ENCODE data around the gene WDR88. TPM values are rescaled to one million over a fixed set of nuclear protein-coding genes. Genes with fewer than 3 reads are reported as not detected.
"Not testable (repeated sequence)": the region's sequence is repeated elsewhere in the genome, so short reads cannot be mapped to it uniquely, and the experiment has no call there.

The WDR88 gene
- polyA plus RNA-seq, 3 donors, result not detected

- intact Hi-C loops (cut with micrococcal nuclease), result no loop called here
- H3K27ac ChIP-seq (ENCODE audit: low read depth in 1 of 2, low read length in 2 of 2), result no peak overlapping the region
- Mint-ChIP-seq H3K27ac (no peak overlapping the region), H3K4me1 (peaks cover 19% of the 10 kb centered on the region), H3K4me3 (no peak overlapping the region), H3K36me3 (peaks cover 4 to 5% of the 10 kb centered on the region in 2 donors), H3K9me3 (peaks cover 8 to 13% (median 12%) of the 10 kb centered on the region in 7 donors), H3K27me3 (ENCODE audit: low read depth in 3 of 3) (peaks cover 0 to 2% (median 2%) of the 10 kb centered on the region in 3 donors)
- H3K27me3 ChIP-seq (ENCODE audit: control insufficient read depth in 2 of 2, insufficient read depth in 2 of 2, low read length in 2 of 2), result no peaks in the 10 kb centered on the region
- no peak overlapping the region for H3K4me2 ChIP-seq (replicated peaks; ENCODE audit: extremely low read depth, low read length, poor library complexity, severe bottlenecking)
- H3K79me2 ChIP-seq (ENCODE audit: insufficient read depth, low read length), result no peaks in the 10 kb centered on the region
- TF ChIP-seq CTCF (IDR thresholded peaks at IDR 0.05), result no peak
- no peaks in the 10 kb centered on the region for H3K36me3 ChIP-seq (replicated peaks in 1 of 2; ENCODE audit: control insufficient read depth in 1 of 2, insufficient read depth in 2 of 2, low read length in 2 of 2)
- no peak for DNase-seq
- H2AFZ ChIP-seq (ENCODE audit: insufficient read depth, low read depth, low read length, poor library complexity, severe bottlenecking), result no peak overlapping the region
- H3K9ac ChIP-seq (ENCODE audit: insufficient read depth, low read length, poor library complexity, severe bottlenecking), result no peak overlapping the region
- no peak overlapping the region for H3K4me3 ChIP-seq (replicated peaks in 1 of 3; ENCODE audit: low read depth in 2 of 3, low read length in 3 of 3)
- H4K20me1 ChIP-seq (ENCODE audit: insufficient read depth, low read length), result no peaks in the 10 kb centered on the region
- peaks cover 9 to 33% of the 10 kb centered on the region in 2 donors for H3K4me1 ChIP-seq (ENCODE audit: control insufficient read depth in 1 of 2, insufficient read depth in 2 of 2, low read length in 2 of 2)
- peaks cover 5 to 9% of the 10 kb centered on the region in 2 donors for H3K9me3 ChIP-seq (replicated peaks in 1 of 2; ENCODE audit: control insufficient read depth in 1 of 2, insufficient read depth in 1 of 2, low read length in 2 of 2)
- 86% methylated on average over 1 of the region's 6 CpGs for WGBS (ENCODE audit: insufficient coverage)
Observed at GRCh38 chr19:33163481-33163880, 31.6 kb downstream of the WDR88 start.

- H3K4me1 Mint-ChIP-seq; intact Hi-C loops (cut with micrococcal nuclease); H3K27ac Mint-ChIP-seq; H4K20me1 ChIP-seq (ENCODE audit: insufficient read depth, low read length); H3K27me3 ChIP-seq (ENCODE audit: control insufficient read depth in 2 of 2, insufficient read depth in 2 of 2, low read length in 2 of 2); H3K4me3 ChIP-seq (replicated peaks in 1 of 3; ENCODE audit: low read depth in 2 of 3, low read length in 3 of 3); DNase-seq; H3K36me3 Mint-ChIP-seq; H3K9ac ChIP-seq (ENCODE audit: insufficient read depth, low read length, poor library complexity, severe bottlenecking); H3K9me3 ChIP-seq (replicated peaks in 1 of 2; ENCODE audit: control insufficient read depth in 1 of 2, insufficient read depth in 1 of 2, low read length in 2 of 2); H3K4me2 ChIP-seq (replicated peaks; ENCODE audit: extremely low read depth, low read length, poor library complexity, severe bottlenecking); H3K4me3 Mint-ChIP-seq; H3K27me3 Mint-ChIP-seq (ENCODE audit: low read depth in 3 of 3); H3K27ac ChIP-seq (ENCODE audit: low read depth in 1 of 2, low read length in 2 of 2); H3K36me3 ChIP-seq (replicated peaks in 1 of 2; ENCODE audit: control insufficient read depth in 1 of 2, insufficient read depth in 2 of 2, low read length in 2 of 2); H2AFZ ChIP-seq (ENCODE audit: insufficient read depth, low read depth, low read length, poor library complexity, severe bottlenecking); H3K79me2 ChIP-seq (ENCODE audit: insufficient read depth, low read length): not testable (repeated sequence)
- peaks cover 0 to 11% of the 10 kb centered on the region in 2 donors for H3K4me1 ChIP-seq (ENCODE audit: control insufficient read depth in 1 of 2, insufficient read depth in 2 of 2, low read length in 2 of 2)
- peaks cover 10 to 17% (median 14%) of the 10 kb centered on the region in 7 donors for H3K9me3 Mint-ChIP-seq
- WGBS (ENCODE audit: insufficient coverage), result 92% methylated on average over 4 of the region's 6 CpGs
Observed at GRCh38 chr19:33166037-33166436, 34.1 kb downstream of the WDR88 start.
